Fibroblast of skin of left biceps (primary cell): ENCODE data around the gene FHDC1.

Experiments
- DNase-seq, 2 experiments: peaks; one replicate each; pipeline ENCODE4 v3.0.0-alpha.2; 2013; ENCODE audit warnings: low read depth in 2 of 2

Gene FHDC1

GRCh38 chr4:152981278-152981677 is 45.2 kb downstream of the FHDC1 start:
- no peak for DNase-seq

DNA sequence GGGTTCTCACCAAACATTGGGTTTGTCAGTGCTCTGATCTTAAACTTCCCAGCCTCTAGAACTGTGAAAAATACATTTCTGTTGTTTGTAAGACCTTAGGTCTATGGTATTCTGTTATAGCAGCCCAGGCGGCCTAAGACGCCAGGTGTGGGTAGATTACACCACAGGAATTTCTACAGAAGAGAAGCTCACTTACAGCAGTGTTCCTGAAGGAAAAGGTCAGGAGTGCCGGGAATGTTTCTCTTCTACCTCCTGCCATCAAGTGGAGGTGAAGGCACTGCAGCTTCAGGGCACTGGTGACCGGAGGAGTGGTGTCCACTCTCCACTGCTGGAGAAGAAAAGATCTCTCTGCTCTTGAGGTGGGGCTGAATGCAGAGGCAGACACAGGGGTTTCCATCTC is 45.7 kb downstream of the FHDC1 start:
- no peak for DNase-seq

GRCh38 chr4:152983221-152983620 is 47.1 kb downstream of the FHDC1 start:
- DNase-seq, result no peak

DNA sequence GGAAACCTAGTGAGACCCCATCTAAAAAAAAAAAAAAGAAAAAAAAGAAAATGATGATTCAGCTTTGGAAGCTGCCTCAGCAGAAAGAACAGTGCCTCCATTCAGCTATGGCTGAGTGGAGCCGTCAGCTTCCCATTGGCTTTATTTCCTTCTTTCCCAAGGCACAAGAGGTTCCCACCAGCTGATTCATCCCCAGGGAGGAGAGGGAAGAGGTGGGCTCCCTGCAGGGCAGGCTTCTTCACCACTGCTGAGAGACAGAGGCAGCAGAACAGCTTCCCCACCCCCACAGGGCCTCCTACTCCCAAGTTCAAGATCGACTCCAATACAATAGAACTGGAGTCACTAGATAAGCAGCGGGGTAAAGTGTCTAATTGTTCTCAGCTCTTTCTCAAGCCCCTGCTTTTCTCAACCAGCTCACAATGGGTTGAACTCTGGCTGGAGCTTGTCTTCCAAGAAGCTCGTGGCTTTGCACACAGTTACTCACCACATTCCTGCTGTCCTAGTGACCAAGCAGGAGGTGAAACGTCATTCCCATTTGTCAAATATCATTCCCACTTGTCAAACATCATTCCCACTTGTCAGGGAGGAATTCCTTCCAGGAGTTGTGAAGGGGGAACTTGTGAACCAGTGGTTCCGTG is 47.8 kb downstream of the FHDC1 start:
- peak in 1 of 2 experiments; percentile 23 for DNase-seq

DNA sequence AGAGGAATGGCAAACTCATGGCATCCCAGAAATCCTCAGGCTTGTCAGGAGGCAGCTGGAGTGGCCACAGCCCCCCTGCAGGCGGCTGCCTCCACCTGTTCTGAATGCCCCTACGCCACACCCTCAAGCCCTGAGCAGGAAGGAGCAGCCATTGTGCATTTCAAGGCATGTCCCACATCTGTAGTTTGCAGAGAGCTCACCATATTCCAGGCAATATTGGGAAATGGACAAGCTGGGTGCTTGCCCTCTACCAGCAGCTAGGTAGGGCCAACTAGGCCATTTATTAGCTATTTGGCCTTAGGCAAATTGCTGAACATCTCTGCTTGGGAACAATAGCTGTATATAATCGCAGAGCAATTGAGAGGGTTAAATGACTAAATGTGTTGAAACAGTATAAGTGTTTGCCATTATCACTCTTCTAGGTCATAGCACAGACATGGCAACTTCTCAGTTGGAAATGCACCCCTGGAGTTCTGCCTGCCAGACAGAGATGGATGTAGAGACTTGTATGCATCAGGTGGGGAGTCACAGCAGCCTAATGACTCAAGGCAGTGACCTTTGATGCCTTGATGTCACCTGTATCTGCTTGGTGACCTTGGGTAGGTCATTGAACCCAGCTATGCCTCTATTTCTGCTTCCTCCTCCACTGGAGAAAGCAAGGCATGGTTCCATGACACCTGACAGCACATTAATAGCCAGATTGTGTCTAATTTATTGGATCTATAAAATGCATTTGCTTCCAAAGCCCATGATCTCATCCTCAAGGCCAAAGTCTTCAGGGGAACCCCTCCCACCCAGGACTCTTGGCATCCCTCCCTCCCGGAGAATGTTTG is 52.8 kb downstream of the FHDC1 start:
- DNase-seq, result no peak

DNA sequence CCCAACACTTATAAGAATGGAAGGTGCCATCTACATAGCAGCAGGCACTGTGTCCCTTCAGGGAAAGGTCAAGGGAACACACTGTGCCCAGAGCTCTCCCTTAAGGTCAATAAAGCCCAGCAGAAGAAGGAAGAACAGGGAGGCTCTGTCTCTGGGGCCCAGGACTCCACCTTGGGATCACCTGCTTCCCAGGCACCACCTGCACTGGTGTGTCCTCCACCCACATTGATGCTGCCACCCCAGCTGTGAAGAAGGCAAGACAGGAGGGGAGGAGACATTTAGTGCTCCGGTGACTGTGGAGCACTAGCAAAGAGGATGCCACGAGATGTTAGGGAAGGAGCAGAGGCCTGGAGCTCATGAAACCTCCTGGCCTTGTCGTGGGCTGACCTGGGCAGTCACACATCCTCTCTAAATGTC is 53.4 kb downstream of the FHDC1 start:
- no peak for DNase-seq

GRCh38 chr4:152990471-152991131 is 54.5 kb downstream of the FHDC1 start:
- no peak for DNase-seq

DNA sequence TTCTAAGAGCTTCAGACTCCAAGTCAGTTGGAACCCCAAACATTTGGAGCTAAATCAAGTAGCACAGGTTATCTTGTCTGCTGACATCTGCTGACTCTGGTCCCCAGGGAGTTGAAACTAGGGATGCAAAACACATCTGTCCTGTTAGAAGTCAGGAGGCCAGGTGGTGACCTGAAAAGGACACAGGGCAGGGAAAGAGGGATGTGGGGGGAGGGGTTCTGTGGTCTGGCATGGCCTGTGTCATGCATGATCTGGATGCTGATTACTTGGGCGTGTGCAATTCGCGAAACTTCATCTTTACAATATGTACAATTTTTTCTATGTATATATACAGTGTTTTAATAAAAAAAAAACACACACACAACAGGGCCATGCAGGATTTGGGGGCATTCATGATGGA is 55.3 kb downstream of the FHDC1 start:
- DNase-seq, result no peak

- no peak for DNase-seq
These were observed 55.9 kb downstream of the FHDC1 start for GRCh38 chr4:152992027-152992426.

- no peak for DNase-seq
These were observed 56.3 kb downstream of the FHDC1 start for GRCh38 chr4:152992466-152992865.

DNA sequence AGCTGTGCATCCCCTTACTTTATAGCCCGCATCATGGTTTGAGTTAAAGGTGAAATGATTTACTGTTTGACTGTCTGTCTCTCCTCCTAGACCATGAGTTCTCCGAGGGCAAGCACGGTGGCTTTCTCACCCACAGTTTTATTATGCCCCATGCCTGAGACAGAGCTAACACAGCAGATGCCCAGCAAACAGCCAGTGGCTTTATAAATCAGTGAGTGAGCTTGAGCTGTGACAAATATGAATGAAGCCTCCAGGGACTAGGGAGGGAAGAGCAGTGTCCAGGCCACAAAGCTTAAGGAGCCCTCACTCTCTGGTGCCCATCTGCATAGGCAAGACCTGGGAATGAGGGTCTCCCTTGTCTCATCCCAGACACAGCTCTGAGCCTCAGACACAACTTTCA is 57.9 kb downstream of the FHDC1 start:
- no peak for DNase-seq

GRCh38 chr4:152996111-152996571 is 60.0 kb downstream of the FHDC1 start:
- DNase-seq, result no peak

- no peak for DNase-seq
These were observed 60.5 kb downstream of the FHDC1 start for GRCh38 chr4:152996672-152997071.

GRCh38 chr4:152997288-152997687 is 61.2 kb downstream of the FHDC1 start:
- no peak for DNase-seq

GRCh38 chr4:152997771-152998487 is 61.8 kb downstream of the FHDC1 start:
- DNase-seq, result no peak

GRCh38 chr4:152998861-152999260 is 62.7 kb downstream of the FHDC1 start:
- DNase-seq, result no peak

GRCh38 chr4:152999346-153000075 is 63.4 kb downstream of the FHDC1 start:
- no peak for DNase-seq

DNA sequence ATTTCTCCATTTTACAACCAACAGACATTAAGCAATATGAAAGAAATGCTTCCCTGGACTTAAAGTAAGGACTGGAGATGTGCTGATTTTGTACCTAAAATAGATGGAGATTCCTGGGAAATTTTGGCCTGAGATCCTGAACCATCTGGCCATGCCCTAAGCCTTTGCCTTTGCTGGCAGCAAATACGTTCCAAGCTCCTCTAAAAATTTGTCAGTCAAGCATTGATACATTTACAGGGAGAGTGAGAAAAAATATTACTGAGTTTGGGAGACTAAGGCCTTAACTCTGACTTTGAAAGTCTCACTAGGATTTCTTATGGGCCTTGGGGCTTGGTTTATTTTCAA is 63.9 kb downstream of the FHDC1 start:
- no peak for DNase-seq

DNA sequence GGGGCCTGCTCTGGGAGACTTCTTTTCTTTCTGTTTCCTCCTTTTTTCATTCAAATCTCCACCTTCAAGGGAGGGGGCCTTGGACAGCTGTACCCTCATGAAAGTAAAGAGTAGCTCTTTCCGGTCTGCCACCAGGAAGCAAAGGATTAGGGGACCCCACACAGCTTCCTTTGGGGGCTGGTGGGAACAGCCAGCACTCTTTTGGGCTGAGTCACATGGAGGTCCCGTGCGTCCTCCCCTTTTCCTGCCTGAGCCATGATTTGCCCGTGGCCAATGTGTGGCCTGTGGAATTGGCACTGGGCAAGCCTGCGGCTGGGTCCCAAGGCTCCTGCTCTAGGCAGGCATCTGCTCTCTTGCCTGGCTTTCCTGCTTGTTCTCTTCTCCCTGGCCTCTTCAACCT is 65.5 kb downstream of the FHDC1 start:
- no peak for DNase-seq

DNA sequence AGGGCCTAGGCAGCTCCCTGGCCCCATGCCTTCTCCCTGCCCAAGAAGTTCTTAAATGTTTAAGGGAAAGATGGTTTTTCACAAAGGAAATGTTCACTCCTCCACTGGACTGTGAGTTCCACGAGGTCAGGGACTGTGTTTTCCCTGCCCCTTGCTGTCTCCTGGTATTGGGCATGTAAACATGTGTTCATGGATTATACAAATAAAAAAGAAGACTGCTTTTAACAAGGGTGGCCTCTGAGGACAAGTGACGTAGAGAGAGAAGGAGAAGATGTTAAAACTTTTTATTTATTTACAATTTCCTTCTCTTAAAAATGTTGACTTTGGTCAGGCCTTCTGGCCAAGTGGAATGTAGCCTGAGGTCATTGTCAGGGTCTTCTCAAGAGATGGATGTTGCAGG is 66.0 kb downstream of the FHDC1 start:
- DNase-seq, result no peak

DNA sequence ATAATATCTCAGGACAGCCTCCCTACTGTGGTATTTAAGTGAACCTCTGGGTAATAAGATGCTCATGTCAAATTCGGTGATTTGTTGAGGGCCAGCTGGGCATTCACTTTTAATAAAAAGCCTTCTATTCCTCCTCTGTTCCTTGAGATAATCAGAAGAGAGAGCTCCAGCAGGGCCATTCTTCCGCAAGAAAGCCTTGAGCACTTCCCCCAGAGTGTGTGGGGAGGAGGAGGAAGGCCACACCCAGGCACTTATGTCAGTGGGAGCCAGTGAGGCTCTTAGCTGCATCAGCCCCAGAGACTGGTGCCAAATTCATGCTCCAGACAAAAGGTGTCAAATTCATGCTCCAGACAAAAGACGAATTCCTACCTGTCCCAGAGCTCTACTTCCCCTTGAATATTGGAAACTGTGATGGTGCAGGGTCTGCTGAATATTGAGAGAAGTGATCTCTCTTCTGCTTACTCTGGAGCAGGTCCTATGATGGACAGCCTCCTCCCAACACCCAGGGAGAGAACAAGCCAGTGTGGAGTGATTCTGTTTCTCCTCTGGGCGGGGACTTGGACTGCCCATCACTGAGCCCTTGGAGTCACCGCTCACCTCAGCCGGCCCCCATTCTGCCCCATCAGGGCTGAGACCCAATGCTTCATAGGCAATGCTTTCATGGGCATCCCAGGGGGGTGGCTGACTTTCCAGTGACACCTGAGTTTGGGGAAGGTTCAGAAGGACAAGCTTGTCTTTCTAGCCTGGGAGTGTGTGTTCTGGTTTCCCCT is 68.1 kb downstream of the FHDC1 start:
- no peak for DNase-seq
